ENCODE data around the gene FGF12. TPM values are rescaled to one million over a fixed set of nuclear protein-coding genes. Genes with fewer than 3 reads are reported as not detected.

FGF12 gene
- polyA plus RNA-seq, 1 experiment: 0.11 TPM

GRCh38 chr3:192489579-192489978 is 237.8 kb downstream of the FGF12 start:
- Histone ChIP-seq H3K4me3 (ENCODE audit: low read depth, low read length) (no peak overlapping the region), H3K27me3 (ENCODE audit: control insufficient read depth, insufficient read depth, low read length) (no peaks in the 10 kb centered on the region), H3K36me3 (ENCODE audit: control insufficient read depth, insufficient read depth, low read length) (no peaks in the 10 kb centered on the region)
- POLR2A ChIA-PET: no interaction called here
- CTCF ChIA-PET: no interaction called here
- no peak for TF ChIP-seq CTCF (IDR thresholded peaks at IDR 0.05; ENCODE audit: insufficient read depth, low read depth, low read length)
- DNase-seq (ENCODE audit: low read depth): no peak

GRCh38 chr3:192487033-192487432 is 240.3 kb downstream of the FGF12 start:
- Histone ChIP-seq H3K4me3 (ENCODE audit: low read depth, low read length) (no peak overlapping the region), H3K27me3 (ENCODE audit: control insufficient read depth, insufficient read depth, low read length) (no peaks in the 10 kb centered on the region), H3K36me3 (ENCODE audit: control insufficient read depth, insufficient read depth, low read length) (no peaks in the 10 kb centered on the region)
- ChIA-PET POLR2A (no interaction called here), CTCF (no interaction called here)
- no peak for DNase-seq (ENCODE audit: low read depth)
- TF ChIP-seq CTCF (IDR thresholded peaks at IDR 0.05; ENCODE audit: insufficient read depth, low read depth, low read length): no peak

- ChIA-PET POLR2A (no interaction called here), CTCF (interaction anchor here (0.6 to 2.1 kb wide), 2 partner anchors 15 to 1414 kb away, joined by 3 to 5 read pairs; no protein-coding TSS in a partner anchor)
- Histone ChIP-seq H3K27me3 (ENCODE audit: control insufficient read depth, insufficient read depth, low read length) (no peaks in the 10 kb centered on the region), H3K36me3 (ENCODE audit: control insufficient read depth, insufficient read depth, low read length) (no peaks in the 10 kb centered on the region), H3K4me3 (ENCODE audit: low read depth, low read length) (no peak overlapping the region)
- DNase-seq (ENCODE audit: low read depth): no peak
- no peak for TF ChIP-seq CTCF (IDR thresholded peaks at IDR 0.05; ENCODE audit: insufficient read depth, low read depth, low read length)
Observed at GRCh38 chr3:192482809-192483208, 244.5 kb downstream of the FGF12 start.

GRCh38 chr3:192482391-192482790 is 244.9 kb downstream of the FGF12 start:
- no peak for DNase-seq (ENCODE audit: low read depth)
- H3K4me3 ChIP-seq (ENCODE audit: low read depth, low read length): no peak overlapping the region
- H3K36me3 ChIP-seq (ENCODE audit: control insufficient read depth, insufficient read depth, low read length): no peaks in the 10 kb centered on the region
- POLR2A ChIA-PET: no interaction called here
- CTCF ChIA-PET: interaction anchor here (0.6 to 2.1 kb wide), 2 partner anchors 14 to 1414 kb away, joined by 3 to 5 read pairs; no protein-coding TSS in a partner anchor
- H3K27me3 ChIP-seq (ENCODE audit: control insufficient read depth, insufficient read depth, low read length): no peaks in the 10 kb centered on the region
- no peak for TF ChIP-seq CTCF (IDR thresholded peaks at IDR 0.05; ENCODE audit: insufficient read depth, low read depth, low read length)

- ChIA-PET POLR2A (no interaction called here), CTCF (no interaction called here)
- no peak for TF ChIP-seq CTCF (IDR thresholded peaks at IDR 0.05; ENCODE audit: insufficient read depth, low read depth, low read length)
- H3K36me3 ChIP-seq (ENCODE audit: control insufficient read depth, insufficient read depth, low read length): no peaks in the 10 kb centered on the region
- no peak overlapping the region for H3K4me3 ChIP-seq (ENCODE audit: low read depth, low read length)
- DNase-seq (ENCODE audit: low read depth): no peak
- no peaks in the 10 kb centered on the region for H3K27me3 ChIP-seq (ENCODE audit: control insufficient read depth, insufficient read depth, low read length)
Observed at GRCh38 chr3:192481638-192482037, 245.7 kb downstream of the FGF12 start.
